H1 (cell line): Measurements from ENCODE around the gene GLTP. TPM values are rescaled to one million over a fixed set of nuclear protein-coding genes. Genes with fewer than 3 reads are reported as not detected.
A peak's percentile ranks its signal among the peaks of the same experiment; 100 is the strongest.

Experiments used
- CBX8 ChIP-seq: fragments of 300-800, 300-1000 bp; sonication (generic); IDR thresholded peaks from 2 replicates; pipeline ENCODE4 v1.7.1; 2016; ENCODE audit warnings: low read depth, low read length, borderline replicate concordance
- CREB1 ChIP-seq: IDR thresholded peaks from 2 replicates; pipeline ENCODE4 v1.6.1; 2012; ENCODE audit warnings: inconsistent platforms
- E2F6 ChIP-seq: IDR thresholded peaks from 2 replicates; pipeline ENCODE4 v1.6.1; 2012; ENCODE audit warnings: inconsistent platforms
- EP300 ChIP-seq, 2 experiments: IDR thresholded peaks; 1 replicate in 1 of 2; 2 replicates in 1 of 2; pipeline ENCODE4 v1.6.1; 2011 to 2012; ENCODE audit warnings: low read depth in 2 of 2, low read length in 2 of 2, mild to moderate bottlenecking in 2 of 2, borderline replicate concordance in 1 of 2, inconsistent platforms in 1 of 2, moderate library complexity in 1 of 2
- EZH2 ChIP-seq: fragments of 200-600 bp; sonication (generic); IDR thresholded peaks from 2 replicates; pipeline ENCODE4 v1.7.1; 2012; ENCODE audit warnings: low read depth, mild to moderate bottlenecking, moderate library complexity, low read length, inconsistent platforms; ENCODE audit not compliant: severe bottlenecking
- HDAC6 ChIP-seq: IDR thresholded peaks from one replicate; pipeline ENCODE4 v1.7.1; 2012; ENCODE audit warnings: low read depth, mild to moderate bottlenecking, inconsistent platforms, low read length, moderate library complexity
- KDM4A ChIP-seq: IDR thresholded peaks from one replicate; pipeline ENCODE4 v1.7.1; 2012; ENCODE audit warnings: low read depth, mild to moderate bottlenecking, moderate library complexity, low read length, inconsistent platforms; ENCODE audit not compliant: severe bottlenecking
- MAFK ChIP-seq: IDR thresholded peaks from 2 replicates; pipeline ENCODE4 v1.6.1; 2012; ENCODE audit warnings: low read depth, mild to moderate bottlenecking, improper control_type of control experiment, low read length
- MAX ChIP-seq: IDR thresholded peaks from 2 replicates; pipeline ENCODE4 v1.6.1; 2012; ENCODE audit warnings: inconsistent platforms
- NANOG ChIP-seq: IDR thresholded peaks from 2 replicates; pipeline ENCODE4 v1.6.1; 2011; ENCODE audit warnings: low read length, low read depth, mild to moderate bottlenecking, inconsistent platforms; ENCODE audit not compliant: insufficient read depth, poor library complexity, severe bottlenecking
- POLR2AphosphoS5 ChIP-seq: IDR thresholded peaks from 2 replicates; pipeline ENCODE4 v1.6.1; 2011; ENCODE audit warnings: low read depth, low read length
- RFX5 ChIP-seq: IDR thresholded peaks from 2 replicates; pipeline ENCODE4 v1.6.1; 2011; ENCODE audit warnings: low read depth, low read length, improper control_type of control experiment, borderline replicate concordance
- RNF2 ChIP-seq: fragments of 200-900, 300-1000 bp; sonication (generic); IDR thresholded peaks from 2 replicates; pipeline ENCODE4 v1.7.1; 2016; ENCODE audit warnings: borderline replicate concordance, low read depth, mild to moderate bottlenecking, antibody characterized with exemption, low read length; ENCODE audit not compliant: poor library complexity, severe bottlenecking; ENCODE audit errors: missing control alignments
- SAP30 ChIP-seq: fragments of 300-600 bp; sonication (generic); IDR thresholded peaks from 2 replicates; pipeline ENCODE4 v1.7.1; 2012; ENCODE audit warnings: low read length, moderate library complexity, mild to moderate bottlenecking, inconsistent platforms; ENCODE audit not compliant: insufficient read depth, insufficient replicate concordance
- SIN3A ChIP-seq, 2 experiments: IDR thresholded peaks in 1 of 2; conservative IDR thresholded peaks in 1 of 2; 2 replicates each; pipeline ENCODE4 v1.6.1; 2011 to 2012; ENCODE audit warnings: low read length in 2 of 2, improper control_type of control experiment in 1 of 2, low read depth in 1 of 2, mild to moderate bottlenecking in 1 of 2
- SIX5 ChIP-seq: IDR thresholded peaks from 2 replicates; pipeline ENCODE4 v1.6.1; 2011; ENCODE audit warnings: mild to moderate bottlenecking, low read depth, low read length
- SUZ12 ChIP-seq: fragments of 200-600 bp; sonication (generic); IDR thresholded peaks from 2 replicates; pipeline ENCODE4 v1.6.1; 2012; ENCODE audit warnings: mild to moderate bottlenecking, inconsistent platforms, low read length, moderate library complexity, mixed read lengths
- TBP ChIP-seq: IDR thresholded peaks from 2 replicates; pipeline ENCODE4 v1.6.1; 2011; ENCODE audit warnings: low read depth, low read length, improper control_type of control experiment
- TEAD4 ChIP-seq: IDR thresholded peaks from 2 replicates; pipeline ENCODE4 v1.6.1; 2012; ENCODE audit warnings: low read depth, low read length, inconsistent platforms, mixed read lengths
- polyA plus RNA-seq, 7 experiments: library from polyadenylated mRNA; depleted of rRNA in 3 of 7; stranded (reverse) in 5 of 7; unstranded in 2 of 7; fragments of >200 nt in 5 of 7; fragments of 200-250 nt in 2 of 7; gene quantifications; 1 replicate in 5 of 7; 2 replicates in 1 of 7; 4 replicates in 1 of 7; pipeline versions ENCODE4 v1.2.1 to v1.2.3, GENCODE V29; 2011 to 2013; ENCODE audit warnings: missing spikeins in 2 of 7, mixed read lengths in 2 of 7
- total RNA-seq: library from RNA; stranded (reverse); fragmentation: NEBNext Ultra II Directional; extraction: Animal tissue kit (Norgen Biotek cat#: 25700); gene quantifications from 2 replicates; pipeline ENCODE4 v1.2.1, GENCODE V29; 2021

The GLTP gene
- total and polyA plus RNA-seq, 2 of the 8 experiments (the other 6 are each of a cell fraction or from before 2014, with no cell fraction given): 9.8 to 26.1 TPM

DNA sequence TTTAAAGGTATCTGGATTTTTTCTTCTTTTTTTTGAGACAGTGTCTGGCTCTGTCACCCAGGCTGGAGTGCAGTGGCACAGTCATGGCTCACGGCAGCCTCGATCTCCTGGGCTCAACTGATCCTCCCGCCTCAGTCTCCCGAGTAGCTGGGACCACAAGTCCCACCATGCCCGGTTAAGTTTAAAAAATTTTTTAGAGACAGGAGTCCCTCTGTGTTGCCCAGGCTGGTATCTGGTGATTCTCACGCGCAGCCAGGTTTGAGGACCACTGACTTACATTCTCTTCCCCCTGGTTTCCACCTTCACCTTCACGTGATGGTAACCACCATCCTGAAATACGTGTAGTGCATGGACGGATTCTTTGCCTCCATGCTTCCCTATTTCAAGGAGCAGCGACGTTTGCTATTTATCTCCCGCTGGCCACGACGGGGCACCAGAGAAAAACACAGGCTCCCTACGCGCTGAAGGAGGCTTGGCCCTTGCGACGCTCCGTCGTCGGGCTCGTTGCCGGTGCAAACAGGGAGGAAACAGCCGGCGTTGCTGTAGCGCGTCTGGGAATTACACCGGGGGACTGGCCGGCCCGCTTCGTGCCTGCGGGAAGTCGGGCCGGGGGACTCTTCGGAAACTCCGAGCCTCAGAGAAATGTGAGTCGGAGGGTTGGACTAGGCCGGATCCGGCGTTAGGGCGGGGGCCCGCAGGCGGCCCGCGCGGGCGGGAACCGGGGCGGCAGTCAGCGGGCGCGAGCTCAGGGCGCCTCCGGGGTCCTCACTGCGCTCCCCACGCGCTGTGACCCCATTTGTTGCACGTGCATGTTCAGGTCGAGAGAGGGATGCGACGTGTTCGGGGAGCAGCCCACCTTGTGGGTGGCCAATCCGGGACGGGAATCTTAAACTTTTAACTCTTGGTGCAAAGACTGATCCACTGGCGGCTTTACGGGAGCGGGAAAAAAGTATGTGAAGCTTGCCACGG is 19.7 kb upstream of the GLTP start, which contains the start of gene TCHP (continued):
- TF ChIP-seq KDM4A (peak; percentile 46), SIX5 (no peak), TBP (peak; percentile 63), CREB1 (peak; percentile 73), RFX5 (0 out of 2 replicates have a peak, but pooled peaks have one; percentile 19), POLR2AphosphoS5 (no peak), EZH2 (peak; percentile 44), CBX8 (no peak), E2F6 (peak; percentile 62), RNF2 (peak; percentile 44), MAFK (no peak), HDAC6 (no peak), TEAD4 (0 out of 2 replicates have a peak, but pooled peaks have one; percentile 5), EP300 (IDR thresholded peaks at IDR 0.05; ENCODE audit: borderline replicate concordance in 1 of 2, low read depth in 2 of 2, low read length in 2 of 2) (no peak), SUZ12 (peak; percentile 74), MAX (peak; percentile 68), SIN3A (conservative IDR thresholded peaks at IDR 0.05 in 1 of 2, IDR thresholded peaks at IDR 0.05 in 1 of 2; ENCODE audit: low read depth in 1 of 2, low read length in 2 of 2) (peak in 1 of 2 experiments; percentile 68; a peak in 2 of 4 replicates), NANOG (no peak), SAP30 (no peak)
